ENCODE data around the gene LGR6.
"Not testable (repeated sequence)": the region's sequence is repeated elsewhere in the genome, so short reads cannot be mapped to it uniquely, and the experiment has no call there.

LGR6 gene

GRCh38 chr1:202160377-202160940, 33.1 kb upstream of the LGR6 start, which contains the start of gene PTPN7:
Gene PTPN7 (minus strand): TSS chr1:202160602. CDS start chr1:202159402, 1,200 bp downstream.
- DNase-seq: peak; percentile 79

DNA sequence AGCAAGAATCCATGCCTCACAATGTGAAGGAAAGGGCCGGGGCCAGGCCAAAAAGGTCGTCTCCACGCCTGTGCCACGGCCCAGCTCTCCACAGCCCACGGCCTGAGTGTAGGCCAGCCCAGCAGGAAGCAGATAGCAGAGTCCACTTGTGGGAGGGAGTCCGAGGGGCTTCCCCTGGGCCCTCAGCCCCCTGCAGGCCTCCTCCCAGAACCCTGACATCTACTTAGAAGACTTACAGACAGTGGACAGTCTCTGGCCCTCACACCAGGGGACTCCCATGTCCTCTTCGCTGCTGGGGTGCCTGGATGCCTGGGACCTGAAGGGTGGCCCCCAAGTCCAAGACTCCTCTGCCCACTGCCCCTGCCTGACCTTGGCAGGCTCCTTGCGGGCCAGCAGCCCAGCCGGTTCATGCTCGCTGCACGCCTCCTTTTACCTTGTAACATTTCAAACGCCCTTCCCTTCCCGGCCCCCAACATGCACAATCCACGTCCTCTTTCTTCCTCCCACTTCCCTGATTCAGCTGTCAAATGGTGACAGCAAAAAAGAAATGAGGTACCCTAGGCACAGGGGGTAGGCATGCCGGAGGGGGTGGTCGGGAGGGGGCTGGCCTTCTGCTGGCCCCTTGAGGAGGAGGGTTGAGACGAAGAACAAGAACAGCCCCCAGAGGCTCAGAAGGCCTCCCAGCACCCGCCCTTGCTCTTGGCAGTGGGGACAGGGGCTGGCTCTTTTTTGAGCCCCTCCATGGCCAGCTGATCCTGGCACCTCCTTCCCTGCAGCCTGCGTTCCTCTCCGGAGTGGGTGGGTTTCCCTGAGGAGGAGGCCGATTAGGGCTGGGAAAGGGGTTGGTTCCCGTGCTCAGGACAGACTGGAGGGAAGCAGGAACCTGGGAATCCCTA, 32.2 kb upstream of the LGR6 start:
- no peak for DNase-seq

- peak; percentile 51 for DNase-seq
These were observed 31.6 kb upstream of the LGR6 start for GRCh38 chr1:202162047-202162417.

DNA sequence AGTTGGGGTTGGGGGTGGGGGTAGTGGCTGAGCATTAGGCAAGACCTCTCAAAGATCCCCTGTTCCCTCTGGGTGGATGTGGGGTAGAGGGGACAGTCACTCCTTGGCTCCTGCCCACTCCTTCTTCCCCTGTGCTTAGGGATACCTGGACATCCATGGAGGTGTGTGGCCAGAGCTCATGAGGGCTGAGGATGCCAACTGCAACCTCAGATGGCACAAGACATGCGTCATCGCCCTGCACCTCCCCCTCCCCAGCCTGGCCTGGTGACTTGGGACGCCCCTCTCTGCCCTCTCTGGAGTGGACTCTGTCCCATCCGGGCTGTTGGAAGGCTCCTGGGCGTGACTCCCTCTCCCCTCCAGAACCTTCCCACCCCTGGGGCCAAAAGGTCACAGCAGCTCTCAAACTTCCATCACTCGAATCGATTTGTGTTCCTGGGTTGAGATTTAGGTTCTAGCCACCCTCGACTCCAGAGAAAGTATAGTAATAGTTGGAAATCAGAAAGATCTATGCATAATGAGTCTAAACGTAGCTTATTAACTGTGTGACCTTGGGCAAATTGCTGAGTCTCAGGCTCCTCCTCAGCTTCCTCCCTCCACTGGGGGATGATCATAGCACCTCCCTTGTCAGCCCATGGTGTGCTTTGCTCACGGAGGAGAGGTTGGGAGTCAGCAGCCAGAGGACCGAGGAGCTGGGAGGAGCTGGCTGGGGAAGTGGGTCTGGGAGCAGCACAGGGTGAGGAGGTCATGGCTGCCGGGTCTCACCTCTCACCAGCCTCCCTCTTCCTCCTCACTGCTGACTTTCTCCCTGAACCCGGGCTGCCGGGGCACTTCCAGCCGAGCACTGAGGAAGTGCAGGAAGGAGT, 30.9 kb upstream of the LGR6 start:
- no peak for DNase-seq

DNA sequence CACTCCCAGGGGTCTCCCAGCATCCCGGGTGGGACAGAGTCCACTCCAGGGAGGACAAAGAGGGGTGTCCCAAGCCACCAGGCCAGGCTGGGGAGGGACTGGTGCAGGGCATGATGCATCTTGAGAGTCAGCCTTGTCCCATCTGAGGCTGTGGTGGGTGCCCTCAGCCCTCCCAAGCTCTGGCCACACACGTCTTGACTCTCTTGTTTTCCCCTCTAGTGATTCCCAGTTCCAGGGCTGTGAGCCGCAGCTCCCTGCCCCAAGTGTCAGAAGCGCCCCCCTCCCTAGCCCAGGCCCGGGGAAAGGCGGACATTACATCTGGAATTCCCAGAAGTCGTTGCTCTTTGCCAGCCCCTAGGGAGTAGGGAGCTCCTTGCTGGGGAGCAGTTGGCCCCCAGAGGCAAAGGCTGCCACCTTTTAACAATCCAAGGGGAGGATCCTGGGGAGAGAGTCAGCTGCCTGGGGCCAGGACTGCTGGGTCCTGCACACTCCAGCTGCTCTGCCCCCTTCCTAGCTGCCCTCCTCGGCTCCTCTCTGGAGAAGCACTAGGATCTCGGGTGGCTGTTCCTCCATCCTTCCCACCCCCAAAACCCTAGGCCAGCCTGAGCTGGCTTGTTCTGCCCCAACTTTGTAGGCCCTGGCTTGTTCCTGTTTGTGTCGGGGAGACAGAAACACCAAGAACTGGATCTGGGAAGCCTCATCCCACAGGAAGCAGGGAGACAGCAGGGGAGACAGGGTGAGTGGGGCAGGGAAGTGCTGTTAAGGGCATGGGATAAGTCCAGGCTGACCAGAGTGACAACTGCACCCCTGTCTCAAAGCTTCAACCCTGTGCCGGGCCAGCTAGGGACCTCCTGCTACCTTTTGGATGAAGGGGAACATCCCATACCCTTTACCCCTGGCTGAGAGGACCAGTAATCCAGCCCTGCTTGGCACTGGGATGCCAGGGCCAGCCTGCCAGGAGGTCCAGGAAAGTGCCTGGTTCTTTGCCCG, 30.0 kb upstream of the LGR6 start:
- DNase-seq: no peak

GRCh38 chr1:202164271-202165037, 29.1 kb upstream of the LGR6 start:
- DNase-seq: peak; percentile 76

- no peak for DNase-seq
These were observed 28.2 kb upstream of the LGR6 start for GRCh38 chr1:202165267-202165941.

DNA sequence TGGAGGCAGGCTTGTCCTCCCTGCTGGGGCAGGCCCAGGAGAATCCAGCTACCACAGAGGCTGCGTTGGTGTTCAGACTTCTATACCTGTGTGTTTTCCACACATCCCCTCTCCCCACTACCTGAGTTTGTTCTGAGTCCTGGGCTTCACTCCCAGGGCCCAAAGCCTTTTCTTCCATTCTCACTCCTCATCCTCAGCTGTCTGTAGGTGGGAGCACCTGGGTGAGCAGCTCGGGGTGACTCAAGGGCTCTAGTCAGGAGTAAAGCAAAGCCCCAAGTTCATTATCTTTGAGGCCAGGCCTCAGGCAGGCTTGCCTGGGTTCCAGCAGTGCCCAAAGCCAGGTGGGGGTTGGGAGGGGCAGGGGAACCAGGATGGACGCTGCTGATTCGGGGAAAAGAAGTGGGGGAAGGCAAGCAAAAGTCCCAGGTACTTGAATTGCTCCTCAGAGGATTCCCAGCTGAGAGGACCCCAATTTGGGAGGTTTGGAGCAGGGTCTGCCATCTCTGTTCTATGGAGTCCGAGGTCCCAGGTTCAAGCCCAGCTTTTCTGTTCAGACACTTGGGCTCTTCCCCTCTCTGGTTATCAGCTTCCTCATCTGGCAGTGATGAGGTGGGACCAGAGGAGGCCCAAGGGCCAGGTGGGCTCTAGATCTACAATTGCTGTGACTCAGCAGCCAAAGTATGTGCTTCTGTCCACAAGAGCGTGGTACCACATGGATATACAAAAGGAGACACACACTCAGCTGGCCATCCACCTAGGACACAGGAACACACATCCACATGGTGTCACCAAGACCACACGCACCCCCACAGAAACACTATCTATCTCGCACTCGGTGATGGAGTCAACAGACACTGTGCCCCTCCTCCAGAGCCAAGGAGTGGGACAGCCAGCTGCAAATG, 27.4 kb upstream of the LGR6 start:
- DNase-seq: no peak

GRCh38 chr1:202167054-202167453, 26.5 kb upstream of the LGR6 start:
- not testable (repeated sequence) for DNase-seq

DNA sequence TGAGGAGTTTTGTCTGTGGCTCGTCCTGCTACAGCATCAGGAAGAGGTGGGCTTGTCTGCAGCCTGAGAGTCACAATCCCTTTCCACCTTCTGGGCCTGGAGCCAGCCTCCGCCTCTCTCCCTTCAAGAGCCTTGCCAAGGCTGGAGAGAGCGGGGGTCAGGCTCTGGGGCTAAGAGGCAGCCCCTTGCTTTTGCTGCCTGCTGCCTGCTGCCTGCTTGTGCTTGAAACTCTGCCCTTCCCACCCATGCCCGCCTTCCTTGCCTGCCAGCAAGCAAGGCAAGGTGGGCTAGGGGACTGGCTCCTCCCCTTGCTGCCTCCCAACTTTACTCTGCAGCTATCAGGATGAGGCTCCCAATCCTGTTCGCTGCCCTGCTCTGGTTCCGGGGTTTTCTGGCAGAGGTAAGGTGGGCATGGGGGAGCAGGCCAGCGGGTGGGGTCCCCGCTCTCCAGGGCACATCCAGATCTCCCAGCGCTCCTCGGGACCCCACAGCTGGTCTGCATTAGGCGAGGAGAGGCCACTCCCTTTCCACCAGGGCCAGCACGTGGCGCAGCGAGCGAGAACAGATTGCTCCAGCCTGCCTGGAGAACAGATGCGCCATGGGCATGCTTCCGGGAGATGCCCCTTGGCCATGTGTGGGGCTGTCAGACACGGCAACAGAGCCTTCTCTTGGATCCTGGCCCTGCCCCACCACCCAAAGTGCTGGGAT, 25.7 kb upstream of the LGR6 start:
- no peak for DNase-seq

DNA sequence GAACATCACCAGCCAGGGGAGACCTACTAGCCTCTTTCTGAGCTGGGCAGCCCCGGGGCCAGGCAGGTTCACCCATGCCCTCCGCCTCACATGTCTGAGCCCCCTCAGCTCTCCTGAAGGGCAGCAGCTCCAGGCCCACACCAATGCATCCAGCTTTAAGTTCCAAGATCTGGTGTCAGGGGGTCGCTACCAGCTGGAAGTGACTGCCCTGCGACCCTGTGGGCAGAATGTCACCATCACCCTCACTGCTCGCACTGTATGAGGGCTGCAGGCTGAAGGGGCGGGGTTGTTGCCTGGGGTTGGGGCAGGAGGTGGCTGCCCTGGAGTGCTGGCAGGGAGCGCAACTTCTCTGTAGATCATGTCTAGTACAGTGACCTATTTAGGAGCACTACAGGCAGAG, 24.7 kb upstream of the LGR6 start:
- no peak for DNase-seq

DNA sequence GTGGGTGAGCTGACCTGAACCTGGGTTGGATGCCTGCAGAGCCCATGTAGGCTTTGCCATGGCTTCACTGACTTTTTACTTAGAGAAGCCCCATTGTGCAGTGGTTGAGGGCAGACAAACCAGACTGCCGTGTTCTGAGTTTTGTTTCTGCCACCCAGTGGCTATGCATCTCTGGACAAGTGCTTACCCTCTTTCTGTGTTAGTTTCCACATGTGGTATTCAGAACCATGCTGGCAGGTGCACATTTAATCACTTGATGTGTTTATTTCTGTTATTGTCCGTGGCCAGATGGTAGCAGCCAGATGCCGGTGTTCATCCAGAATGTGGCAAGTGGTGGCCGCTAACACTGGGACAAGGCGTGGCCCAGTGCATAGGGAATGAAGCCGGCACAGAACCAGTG, 22.9 kb upstream of the LGR6 start:
- no peak for DNase-seq

DNA sequence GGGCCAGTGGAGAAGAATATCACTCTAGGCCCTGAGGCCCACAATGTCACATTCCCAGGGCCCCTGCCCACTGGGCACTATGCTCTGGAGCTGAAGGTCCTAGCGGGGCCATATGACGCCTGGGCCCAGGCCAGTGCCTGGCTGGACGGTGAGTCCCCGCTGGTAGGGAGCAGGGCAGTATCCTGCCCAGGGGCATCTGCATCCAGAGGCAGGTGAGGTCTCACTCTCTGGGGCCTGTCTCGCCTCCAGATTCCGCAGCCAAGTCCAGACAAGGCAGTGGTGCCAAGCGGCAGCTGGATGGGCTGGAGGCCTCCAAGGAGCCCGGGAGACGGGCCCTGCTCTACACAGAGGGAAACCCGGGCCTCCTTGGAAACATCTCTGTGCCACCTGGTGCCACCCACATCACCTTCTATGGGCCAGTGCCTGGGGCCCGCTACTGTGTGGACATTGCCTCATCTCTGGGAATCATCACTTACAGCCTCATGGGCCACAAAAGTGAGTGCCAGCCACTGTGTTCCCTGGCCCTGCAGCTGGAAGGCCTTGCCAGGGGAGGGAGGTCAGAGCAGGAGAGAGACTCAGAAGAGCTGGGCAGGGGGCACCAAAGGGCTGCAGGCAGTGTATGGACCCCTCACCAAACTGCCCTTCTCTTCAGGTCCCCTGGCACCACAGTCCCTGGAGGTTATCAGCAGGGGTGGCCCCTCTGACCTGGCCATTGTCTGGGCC, 22.1 kb upstream of the LGR6 start:
- no peak for DNase-seq

- DNase-seq: no peak
These were observed 21.6 kb upstream of the LGR6 start for GRCh38 chr1:202172015-202172355.

DNA sequence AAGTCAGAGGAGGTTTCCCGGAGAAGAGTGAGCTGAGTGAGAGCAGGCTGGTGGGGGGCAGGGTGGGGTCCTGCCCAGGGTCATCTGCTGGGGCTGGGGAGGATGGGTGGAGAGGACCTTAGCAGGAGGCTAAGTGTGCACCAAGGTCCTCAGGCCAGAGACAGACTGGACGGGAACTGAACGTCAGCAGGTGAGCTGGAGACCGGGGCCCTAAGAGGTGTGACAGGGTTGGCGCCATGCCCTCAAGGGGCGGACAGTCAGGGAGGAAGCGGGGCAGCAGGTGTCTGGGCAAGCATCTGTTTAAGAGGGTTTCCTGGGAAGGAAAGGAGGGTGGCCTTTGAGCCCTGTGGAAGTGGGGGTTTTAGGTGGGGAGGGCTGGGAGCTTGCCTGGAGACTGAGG, 19.6 kb upstream of the LGR6 start:
- no peak for DNase-seq

GRCh38 chr1:202176949-202177927, 16.4 kb upstream of the LGR6 start:
- no peak for DNase-seq
